ENCODE data around the gene PSMD12. TPM values are rescaled to one million over a fixed set of nuclear protein-coding genes. Genes with fewer than 3 reads are reported as not detected.

PSMD12 gene
- total and polyA plus RNA-seq, 9 of the 15 experiments (the other 6 are each of a cell fraction or from before 2014, with no cell fraction given) = 36.6 to 150 (median 65.5) TPM

DNA sequence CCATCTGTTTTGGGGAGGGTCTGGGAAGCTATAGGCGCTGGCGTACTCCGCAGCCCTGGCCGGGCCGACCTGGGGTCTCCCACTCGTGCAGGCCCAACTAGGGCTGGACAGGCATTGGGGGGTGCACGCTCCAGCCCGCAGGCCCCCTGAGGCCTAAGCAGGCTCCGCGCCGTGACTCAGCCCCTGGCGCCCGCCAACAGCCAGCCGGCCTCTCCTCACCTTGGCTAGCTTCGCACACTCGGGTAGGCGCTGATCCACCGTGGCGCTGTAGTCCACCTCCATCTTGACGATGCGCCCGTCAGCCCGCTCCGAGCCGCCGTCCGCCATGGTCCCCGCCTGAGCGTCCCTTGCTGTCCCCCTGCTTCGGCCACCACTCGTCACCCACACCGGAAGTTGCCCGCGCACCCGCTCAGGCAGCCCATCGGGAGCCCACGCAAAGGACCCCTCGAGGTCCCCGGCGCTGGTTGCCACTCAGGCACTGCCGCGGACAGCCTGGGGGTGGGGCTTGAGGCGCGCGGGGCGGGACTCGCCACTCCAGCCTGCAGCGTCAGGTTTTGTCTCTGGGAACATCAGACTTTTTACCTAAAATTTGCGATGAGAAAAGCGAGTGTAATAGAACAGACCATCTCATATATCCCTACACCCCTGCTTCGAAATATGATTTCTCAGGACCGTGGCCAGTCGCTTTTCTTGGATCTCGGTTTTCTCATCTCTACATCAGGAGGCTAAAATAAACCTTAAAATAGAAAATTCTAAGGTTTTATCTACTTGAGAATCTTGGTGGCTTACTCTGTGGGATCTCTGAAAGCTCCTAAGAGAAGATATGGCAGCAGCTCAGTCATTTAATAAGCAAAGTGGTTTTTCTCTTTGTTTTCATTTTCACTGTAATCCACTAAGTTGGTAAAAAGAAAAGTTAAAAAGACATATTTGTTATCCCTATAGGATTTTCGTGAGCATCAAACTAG is at the start of gene PSMD12 (continued):
- TF ChIP-seq ASH1L (IDR thresholded peaks at IDR 0.05; ENCODE audit: borderline replicate concordance, low read depth, partially characterized antibody) (no peak), MEIS2 (IDR thresholded peaks at IDR 0.05; ENCODE audit: partially characterized antibody) (peak; percentile 20), RAD51 (IDR thresholded peaks at IDR 0.05; ENCODE audit: borderline replicate concordance, low read depth) (no peak), KDM5B (IDR thresholded peaks at IDR 0.05; ENCODE audit: insufficient replicate concordance, low read depth, low read length) (peak; percentile 84), ESRRA (IDR thresholded peaks at IDR 0.05; ENCODE audit: borderline replicate concordance, low read depth) (no peak), SIN3A (IDR thresholded peaks at IDR 0.05; ENCODE audit: borderline replicate concordance in 2 of 2, control insufficient read depth in 1 of 2, low read depth in 2 of 2, low read length in 2 of 2) (peak; percentile 54 to 85; a peak in 2 of 4 replicates), DIDO1 (tag; IDR thresholded peaks at IDR 0.05; ENCODE audit: low read depth) (peak; percentile 71), BCL6 (CRISPR knock-in tag; IDR thresholded peaks at IDR 0.05) (no peak), PCBP2 (IDR thresholded peaks at IDR 0.05; ENCODE audit: low read depth, low read length, poor library complexity, severe bottlenecking) (no peak), POLR2B (IDR thresholded peaks at IDR 0.05; ENCODE audit: low read depth, partially characterized antibody) (peak; percentile 90), PYGO2 (tag; IDR thresholded peaks at IDR 0.05) (no peak), ZNF24 (IDR thresholded peaks at IDR 0.05) (0 out of 2 replicates have a peak, but pooled peaks have one; percentile 27)
- TF ChIP-seq, protein P1, sequence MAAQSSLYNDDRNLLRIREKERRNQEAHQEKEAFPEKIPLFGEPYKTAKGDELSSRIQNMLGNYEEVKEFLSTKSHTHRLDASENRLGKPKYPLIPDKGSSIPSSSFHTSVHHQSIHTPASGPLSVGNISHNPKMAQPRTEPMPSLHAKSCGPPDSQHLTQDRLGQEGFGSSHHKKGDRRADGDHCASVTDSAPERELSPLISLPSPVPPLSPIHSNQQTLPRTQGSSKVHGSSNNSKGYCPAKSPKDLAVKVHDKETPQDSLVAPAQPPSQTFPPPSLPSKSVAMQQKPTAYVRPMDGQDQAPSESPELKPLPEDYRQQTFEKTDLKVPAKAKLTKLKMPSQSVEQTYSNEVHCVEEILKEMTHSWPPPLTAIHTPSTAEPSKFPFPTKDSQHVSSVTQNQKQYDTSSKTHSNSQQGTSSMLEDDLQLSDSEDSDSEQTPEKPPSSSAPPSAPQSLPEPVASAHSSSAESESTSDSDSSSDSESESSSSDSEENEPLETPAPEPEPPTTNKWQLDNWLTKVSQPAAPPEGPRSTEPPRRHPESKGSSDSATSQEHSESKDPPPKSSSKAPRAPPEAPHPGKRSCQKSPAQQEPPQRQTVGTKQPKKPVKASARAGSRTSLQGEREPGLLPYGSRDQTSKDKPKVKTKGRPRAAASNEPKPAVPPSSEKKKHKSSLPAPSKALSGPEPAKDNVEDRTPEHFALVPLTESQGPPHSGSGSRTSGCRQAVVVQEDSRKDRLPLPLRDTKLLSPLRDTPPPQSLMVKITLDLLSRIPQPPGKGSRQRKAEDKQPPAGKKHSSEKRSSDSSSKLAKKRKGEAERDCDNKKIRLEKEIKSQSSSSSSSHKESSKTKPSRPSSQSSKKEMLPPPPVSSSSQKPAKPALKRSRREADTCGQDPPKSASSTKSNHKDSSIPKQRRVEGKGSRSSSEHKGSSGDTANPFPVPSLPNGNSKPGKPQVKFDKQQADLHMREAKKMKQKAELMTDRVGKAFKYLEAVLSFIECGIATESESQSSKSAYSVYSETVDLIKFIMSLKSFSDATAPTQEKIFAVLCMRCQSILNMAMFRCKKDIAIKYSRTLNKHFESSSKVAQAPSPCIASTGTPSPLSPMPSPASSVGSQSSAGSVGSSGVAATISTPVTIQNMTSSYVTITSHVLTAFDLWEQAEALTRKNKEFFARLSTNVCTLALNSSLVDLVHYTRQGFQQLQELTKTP (IDR thresholded peaks at IDR 0.05; ENCODE audit: low read depth in 1 of 2, partially characterized antibody in 2 of 2) = no peak
- TF ChIP-seq, protein P2, sequence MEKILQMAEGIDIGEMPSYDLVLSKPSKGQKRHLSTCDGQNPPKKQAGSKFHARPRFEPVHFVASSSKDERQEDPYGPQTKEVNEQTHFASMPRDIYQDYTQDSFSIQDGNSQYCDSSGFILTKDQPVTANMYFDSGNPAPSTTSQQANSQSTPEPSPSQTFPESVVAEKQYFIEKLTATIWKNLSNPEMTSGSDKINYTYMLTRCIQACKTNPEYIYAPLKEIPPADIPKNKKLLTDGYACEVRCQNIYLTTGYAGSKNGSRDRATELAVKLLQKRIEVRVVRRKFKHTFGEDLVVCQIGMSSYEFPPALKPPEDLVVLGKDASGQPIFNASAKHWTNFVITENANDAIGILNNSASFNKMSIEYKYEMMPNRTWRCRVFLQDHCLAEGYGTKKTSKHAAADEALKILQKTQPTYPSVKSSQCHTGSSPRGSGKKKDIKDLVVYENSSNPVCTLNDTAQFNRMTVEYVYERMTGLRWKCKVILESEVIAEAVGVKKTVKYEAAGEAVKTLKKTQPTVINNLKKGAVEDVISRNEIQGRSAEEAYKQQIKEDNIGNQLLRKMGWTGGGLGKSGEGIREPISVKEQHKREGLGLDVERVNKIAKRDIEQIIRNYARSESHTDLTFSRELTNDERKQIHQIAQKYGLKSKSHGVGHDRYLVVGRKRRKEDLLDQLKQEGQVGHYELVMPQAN (IDR thresholded peaks at IDR 0.05; ENCODE audit: borderline replicate concordance) = peak; percentile 84; the same call in 1 of the 2 replicates
- TF ChIP-seq, protein P3, sequence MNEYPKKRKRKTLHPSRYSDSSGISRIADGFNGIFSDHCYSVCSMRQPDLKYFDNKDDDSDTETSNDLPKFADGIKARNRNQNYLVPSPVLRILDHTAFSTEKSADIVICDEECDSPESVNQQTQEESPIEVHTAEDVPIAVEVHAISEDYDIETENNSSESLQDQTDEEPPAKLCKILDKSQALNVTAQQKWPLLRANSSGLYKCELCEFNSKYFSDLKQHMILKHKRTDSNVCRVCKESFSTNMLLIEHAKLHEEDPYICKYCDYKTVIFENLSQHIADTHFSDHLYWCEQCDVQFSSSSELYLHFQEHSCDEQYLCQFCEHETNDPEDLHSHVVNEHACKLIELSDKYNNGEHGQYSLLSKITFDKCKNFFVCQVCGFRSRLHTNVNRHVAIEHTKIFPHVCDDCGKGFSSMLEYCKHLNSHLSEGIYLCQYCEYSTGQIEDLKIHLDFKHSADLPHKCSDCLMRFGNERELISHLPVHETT (CRISPR knock-in tag; conservative IDR thresholded peaks at IDR 0.05 in 1 of 2, IDR thresholded peaks at IDR 0.05 in 1 of 2) = no peak
- TF ChIP-seq, protein P4, sequence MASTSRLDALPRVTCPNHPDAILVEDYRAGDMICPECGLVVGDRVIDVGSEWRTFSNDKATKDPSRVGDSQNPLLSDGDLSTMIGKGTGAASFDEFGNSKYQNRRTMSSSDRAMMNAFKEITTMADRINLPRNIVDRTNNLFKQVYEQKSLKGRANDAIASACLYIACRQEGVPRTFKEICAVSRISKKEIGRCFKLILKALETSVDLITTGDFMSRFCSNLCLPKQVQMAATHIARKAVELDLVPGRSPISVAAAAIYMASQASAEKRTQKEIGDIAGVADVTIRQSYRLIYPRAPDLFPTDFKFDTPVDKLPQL (IDR thresholded peaks at IDR 0.05; ENCODE audit: extremely low read depth, insufficient read length) = no peak

Data from K562 (cell line).